Measurements from ENCODE around the gene MAP4K4. TPM values are rescaled to one million over a fixed set of nuclear protein-coding genes. Genes with fewer than 3 reads are reported as not detected.

MAP4K4 gene
- total and polyA plus RNA-seq, 2 experiments from 2014 or later, result 59.1 to 84.4 TPM

DNA sequence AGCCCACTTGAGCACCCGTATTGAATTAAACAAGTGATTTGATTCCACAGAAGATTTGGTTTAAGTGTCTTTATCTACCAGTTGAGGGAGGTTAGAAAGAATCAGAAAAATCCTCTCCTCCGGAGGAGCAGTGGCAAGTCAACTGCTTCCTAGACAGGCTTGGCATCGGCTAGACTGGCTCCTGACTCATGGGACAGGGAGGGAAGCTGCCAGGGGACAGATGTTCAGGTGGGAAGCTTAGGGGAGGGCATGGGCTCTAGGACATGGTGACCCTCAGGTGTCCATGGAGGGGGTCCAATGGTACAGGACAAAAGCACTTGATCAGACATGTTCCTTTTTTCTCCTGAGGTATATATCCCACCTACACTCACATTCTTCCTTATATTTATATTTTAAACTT lies 175.0 kb downstream of the MAP4K4 start:
- no peak overlapping the region for H3K4me2 ChIP-seq
- H3K9me3 ChIP-seq (ENCODE audit: low read depth), result no peaks in the 10 kb centered on the region
- H2AFZ ChIP-seq, result no peak overlapping the region
- no peaks in the 10 kb centered on the region for H3K4me1 ChIP-seq (ENCODE audit: insufficient read depth)
- no peaks in the 10 kb centered on the region for H3K27me3 ChIP-seq
- DNase-seq (ENCODE audit: low spot score), result no peak
- 92% methylated on average over 3 of the region's 3 CpGs for WGBS (ENCODE audit: low lambda C conversion rate, missing lambda C conversion rate)
- H3K36me3 ChIP-seq (replicated peaks; ENCODE audit: insufficient read depth, low read depth), result peaks cover 4% of the 10 kb centered on the region
- no peak overlapping the region for H3K4me3 ChIP-seq
- no peaks in the 10 kb centered on the region for H3K79me2 ChIP-seq
- H4K20me1 ChIP-seq (ENCODE audit: insufficient read depth, poor library complexity, severe bottlenecking), result no peaks in the 10 kb centered on the region
- H3K27ac ChIP-seq, result no peak overlapping the region
- TF ChIP-seq EZH2phosphoT487 (IDR thresholded peaks at IDR 0.05; ENCODE audit: low read depth, severe bottlenecking, unreplicated experiment) (no peak), EZH2 (IDR thresholded peaks at IDR 0.05; ENCODE audit: borderline replicate concordance) (no peak), CTCF (IDR thresholded peaks at IDR 0.05; ENCODE audit: poor library complexity) (no peak)
- no peaks in the 10 kb centered on the region for H3K9me2 ChIP-seq (replicated peaks; ENCODE audit: insufficient read depth)

DNA sequence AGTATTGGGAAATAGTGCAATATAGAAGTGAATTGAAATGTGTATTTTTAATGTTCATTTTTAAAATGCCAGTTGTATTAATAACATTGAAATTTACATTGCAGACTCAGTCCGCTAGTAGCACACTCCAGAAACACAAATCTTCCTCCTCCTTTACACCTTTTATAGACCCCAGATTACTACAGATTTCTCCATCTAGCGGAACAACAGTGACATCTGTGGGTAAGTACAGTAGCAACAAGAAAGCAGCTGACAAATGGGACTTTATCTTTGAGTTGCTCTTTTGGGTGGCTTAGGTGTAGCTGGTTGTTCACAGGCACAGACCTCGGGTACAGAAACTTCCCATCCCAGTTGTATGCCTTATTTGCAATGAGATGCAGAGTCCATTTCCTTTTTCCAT lies 176.0 kb downstream of the MAP4K4 start:
- H3K4me1 ChIP-seq (ENCODE audit: insufficient read depth), result no peaks in the 10 kb centered on the region
- no peaks in the 10 kb centered on the region for H4K20me1 ChIP-seq (ENCODE audit: insufficient read depth, poor library complexity, severe bottlenecking)
- no peaks in the 10 kb centered on the region for H3K27me3 ChIP-seq
- no peaks in the 10 kb centered on the region for H3K9me2 ChIP-seq (replicated peaks; ENCODE audit: insufficient read depth)
- no peak overlapping the region for H3K27ac ChIP-seq
- H3K9me3 ChIP-seq (ENCODE audit: low read depth), result no peaks in the 10 kb centered on the region
- TF ChIP-seq EZH2phosphoT487 (IDR thresholded peaks at IDR 0.05; ENCODE audit: low read depth, severe bottlenecking, unreplicated experiment) (no peak), CTCF (IDR thresholded peaks at IDR 0.05; ENCODE audit: poor library complexity) (peak; percentile 41)
- no peak overlapping the region for H3K4me3 ChIP-seq
- DNase-seq (ENCODE audit: low spot score), result no peak
- H3K36me3 ChIP-seq (replicated peaks; ENCODE audit: insufficient read depth, low read depth), result peaks cover 4% of the 10 kb centered on the region
- H3K79me2 ChIP-seq, result no peaks in the 10 kb centered on the region
- no peak overlapping the region for H2AFZ ChIP-seq
- H3K4me2 ChIP-seq, result no peak overlapping the region
- 87% methylated on average over 3 of the region's 3 CpGs for WGBS (ENCODE audit: low lambda C conversion rate, missing lambda C conversion rate)

DNA sequence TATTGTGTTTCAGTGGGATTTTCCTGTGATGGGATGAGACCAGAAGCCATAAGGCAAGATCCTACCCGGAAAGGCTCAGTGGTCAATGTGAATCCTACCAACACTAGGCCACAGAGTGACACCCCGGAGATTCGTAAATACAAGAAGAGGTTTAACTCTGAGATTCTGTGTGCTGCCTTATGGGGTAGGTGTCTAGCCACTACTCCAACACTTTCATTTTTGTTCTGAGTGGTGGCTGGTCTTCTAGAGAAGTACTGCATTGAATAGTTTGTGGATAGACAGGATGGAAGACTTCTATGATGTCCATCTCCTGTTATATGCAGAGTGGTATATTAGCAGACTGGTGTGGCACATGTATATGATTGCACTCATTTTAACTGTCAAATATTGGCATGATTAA lies 176.6 kb downstream of the MAP4K4 start:
- H3K4me2 ChIP-seq, result no peak overlapping the region
- no peak for DNase-seq (ENCODE audit: low spot score)
- no peak overlapping the region for H3K4me3 ChIP-seq
- H4K20me1 ChIP-seq (ENCODE audit: insufficient read depth, poor library complexity, severe bottlenecking), result no peaks in the 10 kb centered on the region
- H3K4me1 ChIP-seq (ENCODE audit: insufficient read depth), result no peaks in the 10 kb centered on the region
- peaks cover 4% of the 10 kb centered on the region for H3K36me3 ChIP-seq (replicated peaks; ENCODE audit: insufficient read depth, low read depth)
- H3K27ac ChIP-seq, result no peak overlapping the region
- no peaks in the 10 kb centered on the region for H3K9me3 ChIP-seq (ENCODE audit: low read depth)
- WGBS (ENCODE audit: low lambda C conversion rate, missing lambda C conversion rate), result 96% methylated on average over 3 of the region's 3 CpGs
- H3K79me2 ChIP-seq, result no peaks in the 10 kb centered on the region
- no peaks in the 10 kb centered on the region for H3K9me2 ChIP-seq (replicated peaks; ENCODE audit: insufficient read depth)
- TF ChIP-seq EZH2phosphoT487 (IDR thresholded peaks at IDR 0.05; ENCODE audit: low read depth, severe bottlenecking, unreplicated experiment) (no peak), CTCF (IDR thresholded peaks at IDR 0.05; ENCODE audit: poor library complexity) (no peak), EZH2 (IDR thresholded peaks at IDR 0.05; ENCODE audit: borderline replicate concordance) (no peak)
- no peaks in the 10 kb centered on the region for H3K27me3 ChIP-seq
- H2AFZ ChIP-seq, result no peak overlapping the region

GRCh38 chr2:101879466-101879865 lies 182.0 kb downstream of the MAP4K4 start:
- Histone ChIP-seq H3K27ac (no peak overlapping the region), H3K9me2 (replicated peaks; ENCODE audit: insufficient read depth) (no peaks in the 10 kb centered on the region), H3K79me2 (peaks cover 5% of the 10 kb centered on the region), H4K20me1 (ENCODE audit: insufficient read depth, poor library complexity, severe bottlenecking) (no peaks in the 10 kb centered on the region), H2AFZ (no peak overlapping the region), H3K27me3 (no peaks in the 10 kb centered on the region), H3K4me3 (no peak overlapping the region), H3K9me3 (ENCODE audit: low read depth) (no peaks in the 10 kb centered on the region), H3K4me1 (ENCODE audit: insufficient read depth) (peaks cover 8% of the 10 kb centered on the region), H3K4me2 (no peak overlapping the region), H3K36me3 (replicated peaks; ENCODE audit: insufficient read depth, low read depth) (peaks cover 3% of the 10 kb centered on the region)
- no peak for DNase-seq (ENCODE audit: low spot score)
- TF ChIP-seq EZH2phosphoT487 (IDR thresholded peaks at IDR 0.05; ENCODE audit: low read depth, severe bottlenecking, unreplicated experiment) (no peak), CTCF (IDR thresholded peaks at IDR 0.05; ENCODE audit: poor library complexity) (no peak), EZH2 (IDR thresholded peaks at IDR 0.05; ENCODE audit: borderline replicate concordance) (no peak)
